Measurements from ENCODE around the gene CCDC83.

The CCDC83 gene

GRCh38 chr11:85827748-85828639 is 27.2 kb upstream of the CCDC83 start:
- DNase-seq (ENCODE audit: low read depth), result no peak
- TF ChIP-seq MAX (IDR thresholded peaks at IDR 0.05; ENCODE audit: low read depth, low read length), result no peak
- TF ChIP-seq MYC (IDR thresholded peaks at IDR 0.05; ENCODE audit: low read depth, low read length), result no peak
- TF ChIP-seq CTCF (IDR thresholded peaks at IDR 0.05; ENCODE audit: low read depth, low read length), result no peak
- no peak for TF ChIP-seq POLR2A (IDR thresholded peaks at IDR 0.05; ENCODE audit: extremely low read depth, insufficient read length)

GRCh38 chr11:85828640-85828978 is 26.6 kb upstream of the CCDC83 start:
- TF ChIP-seq MYC (IDR thresholded peaks at IDR 0.05; ENCODE audit: low read depth, low read length) (no peak), POLR2A (IDR thresholded peaks at IDR 0.05; ENCODE audit: extremely low read depth, insufficient read length) (no peak), CTCF (IDR thresholded peaks at IDR 0.05; ENCODE audit: low read depth, low read length) (no peak), MAX (IDR thresholded peaks at IDR 0.05; ENCODE audit: low read depth, low read length) (no peak)
- DNase-seq (ENCODE audit: low read depth), result no peak
- H3K4me3 ChIP-seq (ENCODE audit: low read depth, low read length), result no peak overlapping the region

More at GRCh38 chr11:85827748-85828639, 27.2 kb upstream of the CCDC83 start:
- no peak overlapping the region for H3K4me3 ChIP-seq (ENCODE audit: low read depth, low read length)

- H3K4me3 ChIP-seq (ENCODE audit: low read depth, low read length), result no peak overlapping the region
- TF ChIP-seq CTCF (IDR thresholded peaks at IDR 0.05; ENCODE audit: low read depth, low read length) (no peak), POLR2A (IDR thresholded peaks at IDR 0.05; ENCODE audit: extremely low read depth, insufficient read length) (no peak), MYC (IDR thresholded peaks at IDR 0.05; ENCODE audit: low read depth, low read length) (no peak), MAX (IDR thresholded peaks at IDR 0.05; ENCODE audit: low read depth, low read length) (no peak)
- DNase-seq (ENCODE audit: low read depth), result no peak
Observed at GRCh38 chr11:85829172-85829571, 26.0 kb upstream of the CCDC83 start.

- no peak overlapping the region for H3K4me3 ChIP-seq (ENCODE audit: low read depth, low read length)
- no peak for DNase-seq (ENCODE audit: low read depth)
- TF ChIP-seq MYC (IDR thresholded peaks at IDR 0.05; ENCODE audit: low read depth, low read length) (no peak), CTCF (IDR thresholded peaks at IDR 0.05; ENCODE audit: low read depth, low read length) (no peak), MAX (IDR thresholded peaks at IDR 0.05; ENCODE audit: low read depth, low read length) (no peak), POLR2A (IDR thresholded peaks at IDR 0.05; ENCODE audit: extremely low read depth, insufficient read length) (no peak)
Observed at GRCh38 chr11:85831050-85831449, 24.1 kb upstream of the CCDC83 start.

- H3K4me3 ChIP-seq (ENCODE audit: low read depth, low read length), result no peak overlapping the region
- TF ChIP-seq POLR2A (IDR thresholded peaks at IDR 0.05; ENCODE audit: extremely low read depth, insufficient read length), result no peak
- no peak for TF ChIP-seq MAX (IDR thresholded peaks at IDR 0.05; ENCODE audit: low read depth, low read length)
- TF ChIP-seq MYC (IDR thresholded peaks at IDR 0.05; ENCODE audit: low read depth, low read length), result no peak
- no peak for TF ChIP-seq CTCF (IDR thresholded peaks at IDR 0.05; ENCODE audit: low read depth, low read length)
- no peak for DNase-seq (ENCODE audit: low read depth)
Observed at GRCh38 chr11:85835263-85835662, 19.9 kb upstream of the CCDC83 start.
